ENCODE measurements around the gene ASGR2.
"Not testable (repeated sequence)": the region's sequence is repeated elsewhere in the genome, so short reads cannot be mapped to it uniquely, and the experiment has no call there.

ASGR2 gene

GRCh38 chr17:7102421-7102820, 12.2 kb downstream of the ASGR2 start:
- no peaks in the 10 kb centered on the region for H4K20me1 ChIP-seq (ENCODE audit: insufficient read depth, low read length)
- no peak overlapping the region for H2AFZ ChIP-seq (ENCODE audit: low read depth, low read length)
- H3K4me3 ChIP-seq (ENCODE audit: low read depth in 1 of 2, low read length in 2 of 2), result no peak overlapping the region
- no peaks in the 10 kb centered on the region for H3K4me1 ChIP-seq (ENCODE audit: insufficient read depth, low read length)
- no peak for DNase-seq
- no peaks in the 10 kb centered on the region for H3K79me2 ChIP-seq (ENCODE audit: insufficient read depth, low read length)
- ATAC-seq (ENCODE audit: insufficient read depth, low read depth), result no peak
- no peaks in the 10 kb centered on the region for H3K27me3 ChIP-seq (ENCODE audit: insufficient read depth, low read length, poor library complexity)
- no peaks in the 10 kb centered on the region for H3K9me3 ChIP-seq (ENCODE audit: insufficient read depth, low read length, severe bottlenecking)
- no peaks in the 10 kb centered on the region for H3K36me3 ChIP-seq (ENCODE audit: insufficient read depth, low read length)
- no peak overlapping the region for H3K9ac ChIP-seq (ENCODE audit: low read depth, low read length)
- TF ChIP-seq CTCF (IDR thresholded peaks at IDR 0.05; ENCODE audit: borderline replicate concordance, extremely low read depth, low read length, poor library complexity, severe bottlenecking) (no peak), EZH2 (IDR thresholded peaks at IDR 0.05; ENCODE audit: borderline replicate concordance, low read depth, low read length, severe bottlenecking) (no peak)
- no peak overlapping the region for H3K27ac ChIP-seq (ENCODE audit: low read length)
- no peak overlapping the region for H3K4me2 ChIP-seq (ENCODE audit: insufficient read depth, low read length)

- Histone ChIP-seq H3K79me2 (ENCODE audit: insufficient read depth, low read length) (no peaks in the 10 kb centered on the region), H3K4me3 (ENCODE audit: low read depth in 1 of 2, low read length in 2 of 2) (no peak overlapping the region), H3K4me2 (ENCODE audit: insufficient read depth, low read length) (no peak overlapping the region), H2AFZ (ENCODE audit: low read depth, low read length) (no peak overlapping the region), H3K27ac (ENCODE audit: low read length) (no peak overlapping the region), H3K9ac (ENCODE audit: low read depth, low read length) (no peak overlapping the region), H4K20me1 (ENCODE audit: insufficient read depth, low read length) (no peaks in the 10 kb centered on the region), H3K4me1 (ENCODE audit: insufficient read depth, low read length) (no peaks in the 10 kb centered on the region), H3K27me3 (ENCODE audit: insufficient read depth, low read length, poor library complexity) (no peaks in the 10 kb centered on the region), H3K9me3 (ENCODE audit: insufficient read depth, low read length, severe bottlenecking) (no peaks in the 10 kb centered on the region), H3K36me3 (ENCODE audit: insufficient read depth, low read length) (no peaks in the 10 kb centered on the region)
- TF ChIP-seq EZH2 (IDR thresholded peaks at IDR 0.05; ENCODE audit: borderline replicate concordance, low read depth, low read length, severe bottlenecking), result no peak
- no peak for TF ChIP-seq CTCF (IDR thresholded peaks at IDR 0.05; ENCODE audit: borderline replicate concordance, extremely low read depth, low read length, poor library complexity, severe bottlenecking)
- no peak for DNase-seq
- ATAC-seq (ENCODE audit: insufficient read depth, low read depth), result no peak
Measured at GRCh38 chr17:7101531-7101930, 13.1 kb downstream of the ASGR2 start.

- not testable (repeated sequence) for H3K9me3 ChIP-seq (ENCODE audit: insufficient read depth, low read length, severe bottlenecking); H3K27ac ChIP-seq (ENCODE audit: low read length); H3K4me3 ChIP-seq (ENCODE audit: low read depth in 1 of 2, low read length in 2 of 2); H3K36me3 ChIP-seq (ENCODE audit: insufficient read depth, low read length); H2AFZ ChIP-seq (ENCODE audit: low read depth, low read length); ATAC-seq (ENCODE audit: insufficient read depth, low read depth); H3K79me2 ChIP-seq (ENCODE audit: insufficient read depth, low read length); H3K4me2 ChIP-seq (ENCODE audit: insufficient read depth, low read length); DNase-seq; H3K27me3 ChIP-seq (ENCODE audit: insufficient read depth, low read length, poor library complexity); H3K9ac ChIP-seq (ENCODE audit: low read depth, low read length); H4K20me1 ChIP-seq (ENCODE audit: insufficient read depth, low read length); H3K4me1 ChIP-seq (ENCODE audit: insufficient read depth, low read length)
Measured at GRCh38 chr17:7100641-7101379, 13.8 kb downstream of the ASGR2 start.

GRCh38 chr17:7098802-7099459, 15.7 kb downstream of the ASGR2 start:
- no peaks in the 10 kb centered on the region for H3K79me2 ChIP-seq (ENCODE audit: insufficient read depth, low read length)
- no peaks in the 10 kb centered on the region for H3K27me3 ChIP-seq (ENCODE audit: insufficient read depth, low read length, poor library complexity)
- H3K27ac ChIP-seq (ENCODE audit: low read length), result no peak overlapping the region
- DNase-seq (no peak), ATAC-seq (ENCODE audit: insufficient read depth, low read depth) (no peak)
- no peaks in the 10 kb centered on the region for H3K4me1 ChIP-seq (ENCODE audit: insufficient read depth, low read length)
- no peak overlapping the region for H3K4me3 ChIP-seq (ENCODE audit: low read depth in 1 of 2, low read length in 2 of 2)
- TF ChIP-seq CTCF (IDR thresholded peaks at IDR 0.05; ENCODE audit: borderline replicate concordance, extremely low read depth, low read length, poor library complexity, severe bottlenecking), result no peak
- TF ChIP-seq EZH2 (IDR thresholded peaks at IDR 0.05; ENCODE audit: borderline replicate concordance, low read depth, low read length, severe bottlenecking), result no peak
- no peaks in the 10 kb centered on the region for H3K9me3 ChIP-seq (ENCODE audit: insufficient read depth, low read length, severe bottlenecking)
- H3K9ac ChIP-seq (ENCODE audit: low read depth, low read length), result no peak overlapping the region
- no peak overlapping the region for H2AFZ ChIP-seq (ENCODE audit: low read depth, low read length)
- no peak overlapping the region for H3K4me2 ChIP-seq (ENCODE audit: insufficient read depth, low read length)
- no peaks in the 10 kb centered on the region for H3K36me3 ChIP-seq (ENCODE audit: insufficient read depth, low read length)
- H4K20me1 ChIP-seq (ENCODE audit: insufficient read depth, low read length), result no peaks in the 10 kb centered on the region
